ENCODE results near the gene PHB1.

Gene PHB1

GRCh38 chr17:49388692-49389513 is 25.8 kb downstream of the PHB1 start:
- TF ChIP-seq ZNF121 (tag by site-specific recombination; IDR thresholded peaks at IDR 0.05) (0 out of 2 replicates have a peak, but pooled peaks have one; percentile 51), KLF9 (tag by site-specific recombination; IDR thresholded peaks at IDR 0.05; ENCODE audit: low read depth) (no peak), ZNF624 (tag by site-specific recombination; IDR thresholded peaks at IDR 0.05) (no peak), ZBTB48 (tag by site-specific recombination; IDR thresholded peaks at IDR 0.05) (no peak), CTCF (tag by site-specific recombination; IDR thresholded peaks at IDR 0.05) (no peak)
- H3K9me3 ChIP-seq (ENCODE audit: control insufficient read depth, insufficient read depth, low read depth, low read length) = no peaks in the 10 kb centered on the region
- ChIA-PET POLR2A (interaction anchor here (0.6 kb wide), 1 partner anchor 477 kb away, joined by 9 read pairs; no protein-coding TSS in a partner anchor), CTCF (interaction anchor here (0.5 to 5.9 kb wide), 10 partner anchors 9 to 502 kb away, joined by 3 to 50 read pairs (median 6); partner anchors contain the start of genes NGFR and ZNF652)
- no peak overlapping the region for H3K27ac ChIP-seq (ENCODE audit: extremely low read depth, low read depth, low read length)
- H3K4me1 ChIP-seq (ENCODE audit: control insufficient read depth, insufficient read depth, low read length) = peaks cover 13% of the 10 kb centered on the region
- H3K4me3 ChIP-seq (ENCODE audit: low read depth, low read length) = no peak overlapping the region
- no peaks in the 10 kb centered on the region for H3K36me3 ChIP-seq (ENCODE audit: control insufficient read depth in 2 of 2, insufficient read depth in 1 of 2, low read length in 2 of 2)

- Histone ChIP-seq H3K36me3 (ENCODE audit: control insufficient read depth in 2 of 2, insufficient read depth in 1 of 2, low read length in 2 of 2) (no peaks in the 10 kb centered on the region), H3K9me3 (ENCODE audit: control insufficient read depth, insufficient read depth, low read depth, low read length) (no peaks in the 10 kb centered on the region), H3K27ac (ENCODE audit: extremely low read depth, low read depth, low read length) (no peak overlapping the region), H3K4me3 (ENCODE audit: low read depth, low read length) (no peak overlapping the region), H3K4me1 (ENCODE audit: control insufficient read depth, insufficient read depth, low read length) (peaks cover 13% of the 10 kb centered on the region)
- CTCF ChIA-PET = interaction anchor here (1.1 to 5.9 kb wide), 5 partner anchors 11 to 168 kb away, joined by 4 to 50 read pairs (median 11); no protein-coding TSS in a partner anchor
- no peak for TF ChIP-seq ZNF558 (tag by site-specific recombination; IDR thresholded peaks at IDR 0.05)
- no peak for TF ChIP-seq HOXC10 (CRISPR knock-in tag; IDR thresholded peaks at IDR 0.05)
- TF ChIP-seq ZBTB44 (tag by site-specific recombination; IDR thresholded peaks at IDR 0.05) = no peak
- no peak for TF ChIP-seq ZNF37A (tag by site-specific recombination; IDR thresholded peaks at IDR 0.05)
- TF ChIP-seq ZNF610 (tag by site-specific recombination; IDR thresholded peaks at IDR 0.05; ENCODE audit: borderline replicate concordance) = no peak
- TF ChIP-seq BCL6B (tag by site-specific recombination; IDR thresholded peaks at IDR 0.05) = no peak
- no peak for TF ChIP-seq BCL11B (tag by site-specific recombination; IDR thresholded peaks at IDR 0.05; ENCODE audit: low read depth)
- no peak for TF ChIP-seq HIC1 (tag by site-specific recombination; IDR thresholded peaks at IDR 0.05)
- TF ChIP-seq ZNF768 (tag by site-specific recombination; IDR thresholded peaks at IDR 0.05) = no peak
- no peak for TF ChIP-seq ZNF157 (tag by site-specific recombination; IDR thresholded peaks at IDR 0.05)
- POLR2A ChIA-PET = no interaction called here
Observed at GRCh38 chr17:49388290-49388640, 26.4 kb downstream of the PHB1 start.
